ENCODE measurements around the gene ARID2.

Gene ARID2

GRCh38 chr12:45946435-45946834 is 216.9 kb downstream of the ARID2 start:
- no peak for DNase-seq

- no peak for DNase-seq
These were observed 219.0 kb downstream of the ARID2 start for GRCh38 chr12:45948546-45948945.

All from hippocampal formation (tissue), 2 donors.